Cardiac muscle cell (in vitro differentiated cells and primary cell): ENCODE data around the gene GPRC5B. TPM values are rescaled to one million over a fixed set of nuclear protein-coding genes. Genes with fewer than 3 reads are reported as not detected.
A peak's percentile ranks its signal among the peaks of the same experiment; 100 is the strongest.

Experiments used
- DNase-seq, 2 donors: peaks; one replicate each; pipeline versions ENCODE4 v3.0.0 to v3.0.0-alpha.2; 2010 to 2017; ENCODE audit warnings: low read depth in 1 of 2, low spot score in 1 of 2
- H3K27ac ChIP-seq: fragments of 200-600 bp; sonication (generic); 2 replicates; pipeline ENCODE4 v1.5.1; 2016
- H3K27me3 ChIP-seq: fragments of 200-600 bp; sonication (generic); 2 replicates; pipeline ENCODE4 v1.6.0; 2016; ENCODE audit warnings: control low read depth
- H3K36me3 ChIP-seq: fragments of 200-600 bp; sonication (generic); 2 replicates; pipeline ENCODE4 v1.5.1; 2016; ENCODE audit warnings: control low read depth
- H3K4me1 ChIP-seq: fragments of 200-600 bp; sonication (generic); 2 replicates; pipeline ENCODE4 v1.8.1; 2017; ENCODE audit warnings: low read depth, mild to moderate bottlenecking, mixed run types
- H3K4me3 ChIP-seq: fragments of 200-600 bp; sonication (generic); 2 replicates; pipeline ENCODE4 v1.5.1; 2016; ENCODE audit warnings: mild to moderate bottlenecking
- H3K9me3 ChIP-seq: fragments of 200-600 bp; sonication (generic); 2 replicates; pipeline ENCODE4 v1.5.1; 2017; ENCODE audit warnings: low read depth, mild to moderate bottlenecking, control low read depth
- polyA plus RNA-seq: library from polyadenylated mRNA; unstranded; fragments of >200 nt; fragmentation: Nextera tagmentation; extraction: Ambion mirVana; gene quantifications from 2 replicates; pipeline ENCODE4 v1.2.1, GENCODE V29; 2016
- total RNA-seq: library from RNA; depleted of rRNA; stranded (reverse); fragments of >200 nt; gene quantifications from 2 replicates; pipeline ENCODE4 v1.2.3, GENCODE V29; 2016
- TF ChIP-seq, protein P1 (sequence below): IDR thresholded peaks from 2 replicates; pipeline ENCODE4 v1.5.1; 2012; ENCODE audit warnings: low read depth, mild to moderate bottlenecking, low read length

The GPRC5B gene
- total and polyA plus RNA-seq, 2 experiments from 2014 or later: 14.7 to 15.5 TPM

- no peak overlapping the region for H3K27ac ChIP-seq
These were observed 22.7 kb upstream of the GPRC5B start for GRCh38 chr16:19907161-19907992.

GRCh38 chr16:19901164-19901563, 16.5 kb upstream of the GPRC5B start:
- DNase-seq: no peak
- TF ChIP-seq, protein P1, sequence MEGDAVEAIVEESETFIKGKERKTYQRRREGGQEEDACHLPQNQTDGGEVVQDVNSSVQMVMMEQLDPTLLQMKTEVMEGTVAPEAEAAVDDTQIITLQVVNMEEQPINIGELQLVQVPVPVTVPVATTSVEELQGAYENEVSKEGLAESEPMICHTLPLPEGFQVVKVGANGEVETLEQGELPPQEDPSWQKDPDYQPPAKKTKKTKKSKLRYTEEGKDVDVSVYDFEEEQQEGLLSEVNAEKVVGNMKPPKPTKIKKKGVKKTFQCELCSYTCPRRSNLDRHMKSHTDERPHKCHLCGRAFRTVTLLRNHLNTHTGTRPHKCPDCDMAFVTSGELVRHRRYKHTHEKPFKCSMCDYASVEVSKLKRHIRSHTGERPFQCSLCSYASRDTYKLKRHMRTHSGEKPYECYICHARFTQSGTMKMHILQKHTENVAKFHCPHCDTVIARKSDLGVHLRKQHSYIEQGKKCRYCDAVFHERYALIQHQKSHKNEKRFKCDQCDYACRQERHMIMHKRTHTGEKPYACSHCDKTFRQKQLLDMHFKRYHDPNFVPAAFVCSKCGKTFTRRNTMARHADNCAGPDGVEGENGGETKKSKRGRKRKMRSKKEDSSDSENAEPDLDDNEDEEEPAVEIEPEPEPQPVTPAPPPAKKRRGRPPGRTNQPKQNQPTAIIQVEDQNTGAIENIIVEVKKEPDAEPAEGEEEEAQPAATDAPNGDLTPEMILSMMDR: no peak
- H3K4me1 ChIP-seq: no peaks in the 10 kb centered on the region
- H3K4me3 ChIP-seq: no peak overlapping the region
- no peak overlapping the region for H3K27ac ChIP-seq
- no peaks in the 10 kb centered on the region for H3K36me3 ChIP-seq
- no peaks in the 10 kb centered on the region for H3K27me3 ChIP-seq
- no peaks in the 10 kb centered on the region for H3K9me3 ChIP-seq

More at GRCh38 chr16:19907161-19907992, 22.7 kb upstream of the GPRC5B start:
- Histone ChIP-seq H3K4me1 (no peaks in the 10 kb centered on the region), H3K36me3 (no peaks in the 10 kb centered on the region), H3K9me3 (no peaks in the 10 kb centered on the region), H3K4me3 (no peak overlapping the region), H3K27me3 (no peaks in the 10 kb centered on the region)
- peak; percentile 82 to 85 for DNase-seq
- TF ChIP-seq, protein P1: peak; percentile 99

DNA sequence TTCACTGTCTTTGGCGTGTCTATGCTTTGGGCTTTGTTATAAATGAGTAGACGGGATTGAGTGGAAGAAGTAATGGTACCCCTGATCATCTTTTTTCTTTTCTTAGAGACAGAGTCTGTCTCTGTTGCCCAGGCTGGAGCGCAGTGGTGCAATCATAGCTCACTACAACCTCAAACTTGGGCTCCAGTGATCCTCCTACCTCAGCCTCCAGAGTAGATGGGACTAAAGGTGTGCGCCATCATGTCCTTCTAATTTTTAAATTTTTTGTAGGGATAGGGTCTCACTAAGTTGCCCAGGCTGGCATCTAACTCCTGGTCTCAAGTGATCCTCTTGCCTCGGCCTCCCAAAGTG, 14.9 kb upstream of the GPRC5B start:
- H3K36me3 ChIP-seq: no peaks in the 10 kb centered on the region
- H3K9me3 ChIP-seq: no peaks in the 10 kb centered on the region
- H3K4me1 ChIP-seq: no peaks in the 10 kb centered on the region
- H3K27me3 ChIP-seq: no peaks in the 10 kb centered on the region
- no peak for DNase-seq
- TF ChIP-seq, protein P1: no peak
- H3K27ac ChIP-seq: no peak overlapping the region
- H3K4me3 ChIP-seq: no peak overlapping the region

DNA sequence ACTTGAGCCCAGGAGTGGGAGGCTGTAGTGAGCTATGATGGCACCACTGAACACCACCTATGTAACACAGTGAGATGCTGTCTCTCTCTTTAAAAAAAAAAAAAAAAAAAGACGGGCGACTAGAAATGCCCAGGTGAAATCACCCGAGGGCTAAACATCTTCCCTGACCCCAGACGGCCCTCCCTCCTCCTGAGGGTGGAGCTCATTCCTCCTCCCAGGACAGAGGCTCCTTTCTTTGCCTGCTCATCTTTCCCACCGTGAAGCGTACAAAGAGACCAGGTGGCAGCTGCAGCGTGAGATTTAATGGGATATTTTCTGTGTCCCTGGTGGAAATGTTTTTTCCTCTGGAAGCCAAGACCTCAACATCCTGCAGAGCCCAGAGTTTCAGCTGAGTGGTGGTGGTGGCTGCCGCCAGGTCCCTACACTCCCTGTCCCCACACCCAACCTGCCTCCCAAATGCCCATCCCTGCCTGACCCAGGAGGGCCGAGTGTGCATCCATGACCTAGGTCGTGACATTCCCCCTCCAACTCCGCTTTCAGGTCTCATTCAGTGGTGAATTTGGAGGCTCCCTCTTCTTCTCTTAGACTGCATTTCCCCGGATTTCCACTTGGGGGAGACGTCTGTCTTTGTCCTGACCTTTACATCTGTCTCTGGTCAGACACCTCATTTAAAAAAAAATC, 14.4 kb upstream of the GPRC5B start:
- DNase-seq: peak; percentile 68 to 72
- no peaks in the 10 kb centered on the region for H3K9me3 ChIP-seq
- TF ChIP-seq, protein P1: peak; percentile 84

DNA sequence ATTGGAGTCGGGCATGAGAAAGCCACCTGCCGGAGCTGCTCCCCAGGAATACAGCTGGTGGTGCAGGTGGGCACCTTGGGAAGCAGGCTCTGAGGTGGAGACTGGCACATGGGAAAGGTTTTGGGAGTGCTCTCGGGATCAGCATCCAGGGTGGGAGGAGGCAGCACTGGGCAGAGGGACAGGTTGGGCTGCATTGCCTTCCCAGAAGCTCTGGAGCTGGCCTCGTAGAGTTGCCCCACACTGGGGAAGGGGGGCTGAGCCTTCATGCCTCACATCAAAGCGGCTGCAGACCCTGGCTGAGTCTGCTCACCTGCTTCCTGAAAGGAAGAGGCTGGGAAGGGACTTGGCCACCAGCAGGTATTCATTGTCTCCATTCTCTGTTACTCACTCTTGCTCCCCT, 13.5 kb upstream of the GPRC5B start:
- no peaks in the 10 kb centered on the region for H3K27me3 ChIP-seq
- H3K36me3 ChIP-seq: no peaks in the 10 kb centered on the region
- no peak for DNase-seq
- TF ChIP-seq, protein P1: no peak
- H3K4me3 ChIP-seq: no peak overlapping the region
- H3K9me3 ChIP-seq: no peaks in the 10 kb centered on the region
- no peak overlapping the region for H3K27ac ChIP-seq
- H3K4me1 ChIP-seq: no peaks in the 10 kb centered on the region

More for the DNA sequence above, 14.4 kb upstream of the GPRC5B start:
- H3K36me3 ChIP-seq: no peaks in the 10 kb centered on the region
- no peak overlapping the region for H3K27ac ChIP-seq
- H3K4me1 ChIP-seq: no peaks in the 10 kb centered on the region
- H3K27me3 ChIP-seq: no peaks in the 10 kb centered on the region
- no peak overlapping the region for H3K4me3 ChIP-seq
